HFFc6 (cell line): ENCODE results near the gene ATP6V1C2. TPM values are rescaled to one million over a fixed set of nuclear protein-coding genes. Genes with fewer than 3 reads are reported as not detected.

Source experiments
- DNase-seq: peaks from one replicate; pipeline ENCODE4 v3.0.0-alpha.2; 2018
- H3K27ac Mint-ChIP-seq: 2 replicates; pipeline ENCODE4 v1.8.0; 2020; ENCODE audit warnings: mild to moderate bottlenecking, mixed read lengths
- H3K27me3 Mint-ChIP-seq: 2 replicates; pipeline ENCODE4 v1.8.0; 2021; ENCODE audit warnings: mild to moderate bottlenecking, moderate library complexity, mixed read lengths; ENCODE audit not compliant: insufficient read depth
- H3K36me3 Mint-ChIP-seq: 2 replicates; pipeline ENCODE4 v1.8.0; 2021; ENCODE audit warnings: low read depth, mixed read lengths
- H3K4me1 Mint-ChIP-seq: 2 replicates; pipeline ENCODE4 v1.8.0; 2020; ENCODE audit warnings: low read depth, mixed read lengths
- H3K4me3 Mint-ChIP-seq: 2 replicates; pipeline ENCODE4 v1.8.0; 2020; ENCODE audit warnings: mild to moderate bottlenecking, moderate library complexity, mixed read lengths
- H3K9me3 Mint-ChIP-seq: 2 replicates; pipeline ENCODE4 v1.8.0; 2020; ENCODE audit warnings: mild to moderate bottlenecking, mixed read lengths
- CTCF ChIP-seq: fragments of 200-600 bp; sonication (generic); IDR thresholded peaks from 2 replicates; pipeline ENCODE4 v1.5.0; 2021; ENCODE audit warnings: antibody characterized with exemption, mild to moderate bottlenecking
- total RNA-seq, 6 experiments: library from RNA; stranded (reverse); fragmentation: NEBNext Ultra II Directional; extraction: Animal tissue kit (Norgen Biotek cat#: 25700); gene quantifications; 2 replicates in 1 of 6; 3 replicates in 5 of 6; pipeline ENCODE4 v1.2.3, GENCODE V29; 2021

ATP6V1C2 gene
- total RNA-seq, 6 experiments from 2014 or later: not detected

- H3K4me1 Mint-ChIP-seq: peaks cover 7% of the 10 kb centered on the region
- no peaks in the 10 kb centered on the region for H3K36me3 Mint-ChIP-seq
- H3K4me3 Mint-ChIP-seq: no peak overlapping the region
- no peak for TF ChIP-seq CTCF
- no peaks in the 10 kb centered on the region for H3K9me3 Mint-ChIP-seq
- no peak for DNase-seq
- peaks cover 3% of the 10 kb centered on the region; the same call in 1 of the 2 replicates for H3K27me3 Mint-ChIP-seq
- no peak overlapping the region; the same call in 1 of the 2 replicates for H3K27ac Mint-ChIP-seq
Measured at GRCh38 chr2:10686176-10686730, 35.2 kb upstream of the ATP6V1C2 start.

DNA sequence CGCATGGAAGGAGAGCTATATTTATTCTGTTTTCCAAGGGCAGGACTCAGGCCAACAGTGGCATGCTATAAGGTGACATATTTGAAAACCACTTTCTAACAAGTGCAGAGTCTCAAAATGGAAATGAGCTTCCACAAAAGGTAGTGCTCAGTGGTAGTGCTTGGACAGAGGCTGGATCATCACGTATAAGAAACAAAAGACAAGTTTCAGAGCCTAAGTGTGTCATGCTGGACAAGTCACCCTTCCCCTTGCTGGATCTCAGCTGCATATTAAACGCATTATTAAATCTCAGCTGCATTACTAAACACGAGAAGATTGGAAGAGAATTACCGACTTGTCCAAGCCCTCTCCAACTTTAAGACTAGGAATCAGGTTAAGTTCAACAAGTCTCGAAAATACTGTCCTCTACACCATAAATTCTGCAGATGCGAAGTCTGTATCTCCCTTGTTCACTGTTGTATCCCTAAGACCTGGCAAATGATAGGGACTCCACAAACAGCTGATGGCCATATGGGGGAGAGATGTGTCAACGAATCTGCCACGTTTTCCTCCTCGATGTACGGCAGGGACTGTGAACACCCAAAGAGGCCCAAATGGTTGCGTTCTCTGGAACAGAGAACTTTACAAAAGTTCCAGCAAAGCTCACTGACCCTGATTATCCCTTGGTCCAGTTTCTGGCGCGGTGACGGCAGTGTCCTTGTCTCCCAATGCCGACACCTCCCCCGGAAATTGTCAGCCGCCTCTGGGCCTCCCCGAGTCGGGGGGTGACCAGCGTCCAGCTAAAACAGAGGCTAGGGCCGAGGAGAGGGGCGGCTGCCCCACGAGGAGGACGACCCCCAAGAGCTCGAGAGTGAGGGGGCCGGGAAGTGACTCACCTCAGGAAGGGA, 32.3 kb upstream of the ATP6V1C2 start:
- H3K4me3 Mint-ChIP-seq: no peak overlapping the region
- no peaks in the 10 kb centered on the region for H3K9me3 Mint-ChIP-seq
- no peak overlapping the region for H3K27ac Mint-ChIP-seq
- no peak for DNase-seq
- peaks cover 8% of the 10 kb centered on the region for H3K4me1 Mint-ChIP-seq
- H3K27me3 Mint-ChIP-seq: peaks cover 7% of the 10 kb centered on the region; the same call in 1 of the 2 replicates
- H3K36me3 Mint-ChIP-seq: no peaks in the 10 kb centered on the region
- no peak for TF ChIP-seq CTCF

- peaks cover 8% of the 10 kb centered on the region for H3K4me1 Mint-ChIP-seq
- H3K4me3 Mint-ChIP-seq: no peak overlapping the region
- H3K36me3 Mint-ChIP-seq: no peaks in the 10 kb centered on the region
- TF ChIP-seq CTCF: no peak
- peaks cover 7% of the 10 kb centered on the region for H3K27me3 Mint-ChIP-seq
- H3K9me3 Mint-ChIP-seq: no peaks in the 10 kb centered on the region
- no peak for DNase-seq
- no peak overlapping the region for H3K27ac Mint-ChIP-seq
Measured at GRCh38 chr2:10691521-10691920, 29.9 kb upstream of the ATP6V1C2 start.

- Mint-ChIP-seq H3K4me1 (peaks cover 9% of the 10 kb centered on the region), H3K4me3 (no peak overlapping the region), H3K9me3 (no peaks in the 10 kb centered on the region), H3K36me3 (no peaks in the 10 kb centered on the region), H3K27me3 (peaks cover 9% of the 10 kb centered on the region), H3K27ac (no peak overlapping the region)
- peak; percentile 48 for DNase-seq
- no peak for TF ChIP-seq CTCF
Measured at GRCh38 chr2:10700078-10700803, 21.2 kb upstream of the ATP6V1C2 start.

GRCh38 chr2:10704034-10704594, 17.3 kb upstream of the ATP6V1C2 start:
- Mint-ChIP-seq H3K4me3 (no peak overlapping the region), H3K27me3 (peaks cover 30% of the 10 kb centered on the region), H3K27ac (no peak overlapping the region), H3K9me3 (no peaks in the 10 kb centered on the region), H3K4me1 (peaks cover 9% of the 10 kb centered on the region), H3K36me3 (no peaks in the 10 kb centered on the region)
- TF ChIP-seq CTCF: no peak
- no peak for DNase-seq
